H9 (cell line): ENCODE data around the gene MYRIP. TPM values are rescaled to one million over a fixed set of nuclear protein-coding genes. Genes with fewer than 3 reads are reported as not detected.

ENCODE experiments used
- DNase-seq: peaks from one replicate; pipeline ENCODE4 v3.0.0-alpha.2; 2017
- H2AFZ ChIP-seq: one replicate; pipeline ENCODE4 v1.6.1; 2013; ENCODE audit warnings: mild to moderate bottlenecking, low read length, control low read depth, moderate library complexity
- H2AK5ac ChIP-seq: 2 replicates; pipeline ENCODE4 v1.6.1; 2013; ENCODE audit warnings: low read length, control low read depth, mixed read lengths; ENCODE audit not compliant: insufficient read length
- H2BK120ac ChIP-seq: one replicate; pipeline ENCODE4 v1.6.1; 2013; ENCODE audit warnings: low read depth, mild to moderate bottlenecking, low read length, control low read depth, inconsistent platforms; ENCODE audit not compliant: poor library complexity, severe bottlenecking
- H2BK12ac ChIP-seq: 2 replicates; pipeline ENCODE4 v1.6.1; 2013; ENCODE audit warnings: low read length, control low read depth, mixed read lengths, low read depth; ENCODE audit not compliant: insufficient read length
- H2BK15ac ChIP-seq: 2 replicates; pipeline ENCODE4 v1.6.1; 2013; ENCODE audit warnings: low read depth, low read length, control low read depth
- H2BK20ac ChIP-seq: one replicate; pipeline ENCODE4 v1.6.1; 2013; ENCODE audit warnings: low read depth, mild to moderate bottlenecking, low read length, control low read depth, inconsistent platforms; ENCODE audit not compliant: poor library complexity, severe bottlenecking
- H2BK5ac ChIP-seq: 2 replicates; pipeline ENCODE4 v1.6.1; 2013; ENCODE audit warnings: low read length, control low read depth, mixed read lengths; ENCODE audit not compliant: insufficient read length
- H3K14ac ChIP-seq: 2 replicates; pipeline ENCODE4 v1.6.1; 2013; ENCODE audit warnings: low read length, control low read depth; ENCODE audit not compliant: insufficient read depth
- H3K18ac ChIP-seq: 2 replicates; pipeline ENCODE4 v1.6.1; 2013; ENCODE audit warnings: low read depth, mild to moderate bottlenecking, mixed read lengths, low read length, control low read depth; ENCODE audit not compliant: insufficient read length
- H3K23ac ChIP-seq: 2 replicates; pipeline ENCODE4 v1.6.1; 2013; ENCODE audit warnings: low read length, control low read depth, mixed read lengths, low read depth; ENCODE audit not compliant: insufficient read length
- H3K23me2 ChIP-seq: 2 replicates; pipeline ENCODE4 v1.6.1; 2013; ENCODE audit warnings: low read depth, mild to moderate bottlenecking, mixed read lengths, low read length, control low read depth; ENCODE audit not compliant: insufficient read length, poor library complexity, severe bottlenecking
- H3K27ac ChIP-seq: 2 replicates; pipeline ENCODE4 v1.5.1; 2013; ENCODE audit warnings: low read length, control low read depth, mixed read lengths, low read depth; ENCODE audit not compliant: insufficient read length
- H3K27me3 ChIP-seq: 2 replicates; pipeline ENCODE4 v1.6.1; 2013; ENCODE audit warnings: low read length, control low read depth, inconsistent platforms; ENCODE audit not compliant: insufficient read depth
- H3K4ac ChIP-seq: 2 replicates; pipeline ENCODE4 v1.6.1; 2013; ENCODE audit warnings: low read depth, mild to moderate bottlenecking, control low read depth, inconsistent platforms, low read length, moderate library complexity
- H3K4me1 ChIP-seq: 2 replicates; pipeline ENCODE4 v1.6.1; 2013; ENCODE audit warnings: low read length, control low read depth, inconsistent platforms; ENCODE audit not compliant: insufficient read depth
- H3K4me2 ChIP-seq: 2 replicates; pipeline ENCODE4 v1.6.1; 2013; ENCODE audit warnings: low read length, control low read depth, mixed read lengths; ENCODE audit not compliant: insufficient read length, insufficient read depth
- H3K56ac ChIP-seq: 2 replicates; pipeline ENCODE4 v1.6.1; 2013; ENCODE audit warnings: low read depth, mild to moderate bottlenecking, mixed read lengths, low read length, control low read depth; ENCODE audit not compliant: insufficient read length
- H3K79me1 ChIP-seq: 2 replicates; pipeline ENCODE4 v1.6.1; 2013; ENCODE audit warnings: low read depth, mild to moderate bottlenecking, moderate library complexity, low read length, control low read depth, inconsistent platforms; ENCODE audit not compliant: insufficient read depth, poor library complexity, severe bottlenecking
- H3K79me2 ChIP-seq: 2 replicates; pipeline ENCODE4 v1.6.1; 2013; ENCODE audit warnings: low read length, control low read depth, inconsistent platforms; ENCODE audit not compliant: insufficient read depth
- H3K9ac ChIP-seq: 2 replicates; pipeline ENCODE4 v1.6.1; 2013; ENCODE audit warnings: low read length, control low read depth, mixed read lengths; ENCODE audit not compliant: insufficient read length; ENCODE audit errors: extremely low read depth
- H3K9me3 ChIP-seq: one replicate; pipeline ENCODE4 v1.6.1; 2013; ENCODE audit warnings: low read depth, low read length, inconsistent platforms; ENCODE audit not compliant: control insufficient read depth
- H3T11ph ChIP-seq: one replicate; pipeline ENCODE4 v1.6.1; 2013; ENCODE audit warnings: mild to moderate bottlenecking, low read length, control low read depth, inconsistent platforms
- H4K20me1 ChIP-seq: one replicate; pipeline ENCODE4 v1.6.1; 2013; ENCODE audit not compliant: control insufficient read depth, insufficient read length, insufficient read depth
- H4K5ac ChIP-seq: 2 replicates; pipeline ENCODE4 v1.6.1; 2013; ENCODE audit warnings: low read depth, mild to moderate bottlenecking, mixed read lengths, low read length, control low read depth; ENCODE audit not compliant: insufficient read length
- H4K8ac ChIP-seq: replicated peaks from 2 replicates; pipeline ENCODE4 v1.6.1; 2013; ENCODE audit warnings: low read length, control low read depth, mixed read lengths, low read depth; ENCODE audit not compliant: insufficient read length
- H4K91ac ChIP-seq: 2 replicates; pipeline ENCODE4 v1.6.1; 2013; ENCODE audit warnings: low read depth, mild to moderate bottlenecking, moderate library complexity, mixed read lengths, low read length, control low read depth; ENCODE audit not compliant: insufficient read length
- H3K27ac Mint-ChIP-seq, 3 experiments: 2 replicates in 2 of 3; 3 replicates in 1 of 3; pipeline ENCODE4 v1.8.0; 2020 to 2021; ENCODE audit warnings: mixed read lengths in 3 of 3, mild to moderate bottlenecking in 1 of 3, moderate library complexity in 1 of 3
- H3K27me3 Mint-ChIP-seq: 2 replicates; pipeline ENCODE4 v1.8.0; 2021; ENCODE audit warnings: low read depth, mild to moderate bottlenecking, moderate library complexity, mixed read lengths
- H3K36me3 Mint-ChIP-seq, 3 experiments: 2 replicates in 2 of 3; 3 replicates in 1 of 3; pipeline ENCODE4 v1.8.0; 2020 to 2021; ENCODE audit warnings: low read depth in 3 of 3, mixed read lengths in 3 of 3; ENCODE audit not compliant: insufficient read depth in 1 of 3
- H3K4me1 Mint-ChIP-seq, 2 experiments: 2 replicates each; pipeline ENCODE4 v1.8.0; 2020; ENCODE audit warnings: mixed read lengths in 2 of 2
- H3K4me3 Mint-ChIP-seq, 2 experiments: 2 replicates in 1 of 2; 3 replicates in 1 of 2; pipeline ENCODE4 v1.8.0; 2020 to 2021; ENCODE audit warnings: mild to moderate bottlenecking in 2 of 2, mixed read lengths in 2 of 2, moderate library complexity in 1 of 2
- H3K9me3 Mint-ChIP-seq, 2 experiments: 2 replicates in 1 of 2; 3 replicates in 1 of 2; pipeline ENCODE4 v1.8.0; 2020; ENCODE audit warnings: mild to moderate bottlenecking in 2 of 2, mixed read lengths in 2 of 2, moderate library complexity in 1 of 2
- WGBS: extraction: QIAGEN DNeasy Blood & Tissue Kit; methylation state at CpG from one replicate; pipeline ENCODE4 v1.1.7; 2013; ENCODE audit warnings: missing lambda C conversion rate, low lambda C conversion rate, mixed read lengths; ENCODE audit not compliant: insufficient read length; ENCODE audit errors: extremely low coverage; 5-methylcytosine and 5-hydroxymethylcytosine counted together
- total RNA-seq: library from RNA; stranded (reverse); gene quantifications from 2 replicates; pipeline ENCODE4 v1.2.1, GENCODE V29; 2021
- TF ChIP-seq, protein P1 (sequence below): fragments of 200-600 bp; sonication (generic); conservative IDR thresholded peaks from 3 replicates; pipeline ENCODE4 v1.8.0; 2021; ENCODE audit warnings: antibody characterized with exemption, mild to moderate bottlenecking

Gene MYRIP
- total RNA-seq, 1 experiment from 2014 or later, result 1.8 TPM

DNA sequence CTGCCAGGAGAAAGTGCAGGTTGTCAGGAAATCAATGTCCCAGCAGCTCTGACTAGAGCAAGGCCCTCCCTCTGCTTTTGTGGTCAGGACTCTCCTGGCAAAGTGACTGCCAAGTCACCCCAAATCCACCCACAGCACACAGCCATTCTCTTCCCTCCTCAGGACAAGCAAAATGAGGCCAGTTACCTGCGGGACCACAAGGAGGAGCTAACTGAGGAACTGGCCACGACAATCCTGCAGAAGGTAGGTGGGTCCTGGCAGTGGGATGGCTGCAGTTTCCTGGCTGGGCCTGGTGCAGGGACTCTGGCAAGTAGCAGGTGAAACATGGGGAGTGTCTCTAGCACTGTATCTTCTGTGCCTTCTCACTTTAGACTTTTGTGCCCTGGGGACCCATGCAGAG, 357.6 kb downstream of the MYRIP start:
- Histone ChIP-seq H2AFZ (no peak overlapping the region), H4K20me1 (peaks cover 2% of the 10 kb centered on the region), H3K27ac (no peak overlapping the region), H4K5ac (no peak overlapping the region), H3K79me1 (no peaks in the 10 kb centered on the region), H3K79me2 (no peaks in the 10 kb centered on the region), H2BK20ac (no peak overlapping the region), H2BK120ac (no peak overlapping the region), H3K9me3 (no peaks in the 10 kb centered on the region), H3K23ac (no peak overlapping the region), H3K56ac (no peak overlapping the region), H3K23me2 (no peaks in the 10 kb centered on the region), H3K14ac (no peak overlapping the region), H3K4me2 (no peak overlapping the region), H3K9ac (no peak overlapping the region), H4K8ac (no peak overlapping the region), H3T11ph (no peak overlapping the region), H2BK15ac (no peak overlapping the region), H3K18ac (no peak overlapping the region), H2BK5ac (no peak overlapping the region), H3K27me3 (no peaks in the 10 kb centered on the region), H2BK12ac (no peak overlapping the region), H3K4ac (no peak overlapping the region), H2AK5ac (no peak overlapping the region), H4K91ac (no peak overlapping the region), H3K4me1 (no peaks in the 10 kb centered on the region; the same call in 1 of the 2 replicates)
- no CpG with 5 or more reads among the region's 2 CpGs for WGBS
- Mint-ChIP-seq H3K4me1 (peaks cover 4 to 7% of the 10 kb centered on the region in 2 experiments), H3K9me3 (peaks cover 0 to under 1% of the 10 kb centered on the region in 2 experiments; a peak in 1 of 5 replicates), H3K27me3 (peaks cover 2% of the 10 kb centered on the region; the same call in 1 of the 2 replicates), H3K4me3 (no peak overlapping the region), H3K36me3 (peaks cover 0 to 2% (median 0%) of the 10 kb centered on the region in 3 experiments; a peak in 1 of 7 replicates), H3K27ac (no peak overlapping the region)
- TF ChIP-seq, protein P1, sequence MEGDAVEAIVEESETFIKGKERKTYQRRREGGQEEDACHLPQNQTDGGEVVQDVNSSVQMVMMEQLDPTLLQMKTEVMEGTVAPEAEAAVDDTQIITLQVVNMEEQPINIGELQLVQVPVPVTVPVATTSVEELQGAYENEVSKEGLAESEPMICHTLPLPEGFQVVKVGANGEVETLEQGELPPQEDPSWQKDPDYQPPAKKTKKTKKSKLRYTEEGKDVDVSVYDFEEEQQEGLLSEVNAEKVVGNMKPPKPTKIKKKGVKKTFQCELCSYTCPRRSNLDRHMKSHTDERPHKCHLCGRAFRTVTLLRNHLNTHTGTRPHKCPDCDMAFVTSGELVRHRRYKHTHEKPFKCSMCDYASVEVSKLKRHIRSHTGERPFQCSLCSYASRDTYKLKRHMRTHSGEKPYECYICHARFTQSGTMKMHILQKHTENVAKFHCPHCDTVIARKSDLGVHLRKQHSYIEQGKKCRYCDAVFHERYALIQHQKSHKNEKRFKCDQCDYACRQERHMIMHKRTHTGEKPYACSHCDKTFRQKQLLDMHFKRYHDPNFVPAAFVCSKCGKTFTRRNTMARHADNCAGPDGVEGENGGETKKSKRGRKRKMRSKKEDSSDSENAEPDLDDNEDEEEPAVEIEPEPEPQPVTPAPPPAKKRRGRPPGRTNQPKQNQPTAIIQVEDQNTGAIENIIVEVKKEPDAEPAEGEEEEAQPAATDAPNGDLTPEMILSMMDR, result peak; percentile 59
- peak; percentile 71 for DNase-seq
